ENCODE measurements around the gene NRIP3.
"Not testable (repeated sequence)": the region's sequence is repeated elsewhere in the genome, so short reads cannot be mapped to it uniquely, and the experiment has no call there.

The NRIP3 gene

DNA sequence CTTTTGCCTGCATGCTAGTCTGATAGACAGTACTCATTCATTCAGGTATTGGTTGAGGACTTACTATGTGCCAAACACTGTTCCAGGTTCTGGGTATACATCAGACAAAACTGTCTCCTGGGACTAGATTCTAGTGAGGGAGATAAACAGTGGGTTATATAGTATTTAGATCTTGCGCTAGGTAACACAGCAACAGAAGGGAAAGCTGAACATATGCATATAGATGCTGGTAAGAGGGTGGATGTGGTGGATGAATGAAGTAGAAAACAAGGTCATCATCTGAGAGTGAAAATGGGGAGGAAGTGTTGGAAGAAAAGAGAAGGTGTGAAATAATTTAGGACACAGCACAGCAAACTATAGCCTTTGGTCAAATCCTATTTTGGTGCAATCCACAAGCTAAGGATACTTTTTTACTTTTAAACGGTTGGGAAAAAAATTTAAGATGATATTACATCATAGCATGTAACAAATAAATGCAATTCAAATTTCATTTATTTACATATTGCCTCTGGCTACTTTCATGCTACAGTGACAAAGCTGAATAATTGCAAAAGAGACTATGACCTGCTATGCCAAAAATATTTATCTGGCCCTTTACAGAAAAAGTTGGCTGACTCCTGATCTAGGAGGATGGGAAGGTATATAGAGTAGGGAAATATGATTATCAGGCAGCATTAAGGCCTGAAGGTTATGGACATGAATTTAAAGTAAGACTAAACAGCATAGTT is 32.4 kb downstream of the NRIP3 start:
- DNase-seq (ENCODE audit: low spot score): no peak

DNA sequence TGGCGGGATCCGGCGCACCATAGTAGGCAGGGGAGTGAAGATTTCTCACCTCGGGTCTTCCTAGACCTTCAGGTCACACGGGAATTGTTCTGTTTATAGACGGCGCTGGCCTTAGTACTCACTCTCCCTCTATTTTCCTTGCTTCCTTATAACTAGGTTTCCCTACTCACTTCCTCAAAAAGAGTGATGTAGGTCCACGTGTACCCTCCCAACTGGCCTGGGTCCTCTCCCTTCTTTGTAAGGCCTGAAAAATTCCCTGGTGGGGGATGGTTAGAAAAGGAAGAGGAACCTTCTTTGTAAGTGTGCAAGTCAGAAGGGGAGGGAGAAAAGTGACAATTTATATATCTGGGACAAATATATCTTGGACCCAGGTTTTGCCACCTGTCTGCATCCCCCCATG is 36.6 kb downstream of the NRIP3 start:
- DNase-seq (ENCODE audit: low spot score): no peak

DNA sequence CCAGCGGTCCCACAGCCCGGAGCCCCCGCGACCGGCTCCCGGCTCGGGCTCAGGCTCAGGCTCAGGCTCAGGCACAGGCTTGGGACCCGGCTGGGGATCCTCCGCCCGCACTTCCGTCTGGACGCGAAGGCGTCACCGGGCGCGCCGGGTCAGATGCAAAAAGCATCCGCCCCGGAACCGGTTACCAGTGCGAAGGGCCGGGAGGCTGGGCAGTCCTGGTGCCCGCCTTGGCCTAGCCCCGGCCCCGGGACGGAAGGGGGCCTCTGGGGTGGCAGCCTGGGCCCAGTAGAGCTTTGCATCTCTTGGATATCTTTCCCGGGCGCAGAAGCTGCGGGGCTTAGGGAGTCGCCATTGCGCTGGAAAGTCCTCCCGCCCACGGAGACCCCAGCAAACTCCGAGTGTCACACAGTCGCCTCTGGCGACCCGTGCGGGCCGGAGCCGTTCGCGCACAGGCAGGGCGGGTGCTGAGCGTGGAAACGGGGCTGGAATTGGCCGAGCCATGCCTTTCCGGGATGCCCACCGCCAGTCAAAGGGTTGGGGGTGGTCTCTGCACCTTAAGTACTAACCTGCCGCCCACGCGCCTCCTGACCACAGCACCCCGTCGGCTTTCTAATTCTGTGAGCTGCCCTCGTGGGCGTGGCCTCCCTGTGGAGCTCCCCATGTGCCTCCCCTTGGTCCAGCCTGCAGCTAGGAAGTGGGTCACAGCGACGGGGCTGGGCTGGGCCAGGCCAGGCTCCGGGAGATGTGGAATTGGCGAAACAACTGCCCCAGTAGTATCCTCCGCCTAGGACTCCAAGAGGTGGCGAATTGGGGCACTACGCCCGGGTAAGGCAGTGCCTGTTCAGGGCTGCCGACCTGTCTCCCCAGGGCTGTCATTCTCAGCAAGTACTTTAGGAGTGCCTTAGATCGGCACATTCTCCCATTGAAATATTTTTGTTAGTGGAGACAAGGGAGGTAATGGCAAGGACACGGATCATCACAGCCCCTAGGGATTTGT is 39.2 kb downstream of the NRIP3 start, which contains the start of gene TMEM9B:
TMEM9B (minus strand) TSS at position 119 of the 997 bp plus-strand sequence. CDS start 129 bp downstream, outside the sequence.
- DNase-seq (ENCODE audit: low spot score): peak; percentile 88

DNA sequence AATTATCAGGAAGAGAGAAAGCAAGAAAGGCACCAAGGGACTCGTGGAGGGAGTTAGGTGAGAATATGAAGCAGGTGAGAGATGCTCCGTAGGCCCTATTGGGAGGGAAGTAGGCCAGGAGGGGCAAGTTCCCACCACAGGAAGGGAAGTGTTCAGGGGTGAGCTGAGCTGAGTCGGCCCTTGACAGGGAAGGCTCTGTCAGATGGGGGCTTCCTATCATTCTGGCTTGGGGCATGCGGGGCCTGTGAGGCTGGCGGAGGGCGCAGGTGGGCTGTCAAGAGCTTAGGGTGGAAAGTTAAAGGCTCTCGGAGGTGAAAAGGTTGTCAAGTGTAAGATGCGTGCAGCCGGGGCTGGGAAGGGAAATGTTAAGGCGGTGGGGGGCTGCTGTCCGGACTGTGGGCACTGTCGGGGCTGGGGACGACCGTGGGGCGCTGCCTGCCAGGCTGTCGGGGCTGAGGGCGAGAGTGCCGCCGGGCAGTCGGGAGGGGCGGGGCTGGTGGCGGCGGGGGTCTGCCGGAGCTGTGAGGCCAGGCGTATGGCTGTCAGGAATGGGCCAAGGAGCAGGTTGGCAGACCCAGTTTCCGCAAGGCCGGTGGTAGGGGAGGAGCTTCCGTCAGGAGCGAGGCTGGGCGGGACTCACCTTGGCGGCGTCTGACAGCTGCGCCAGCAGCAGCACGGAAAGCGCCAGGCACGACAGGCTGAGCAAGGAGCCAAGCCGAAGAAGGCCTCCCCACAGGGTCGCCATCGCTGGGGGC is 40.1 kb downstream of the NRIP3 start:
- peak; percentile 88 for DNase-seq (ENCODE audit: low spot score)

DNA sequence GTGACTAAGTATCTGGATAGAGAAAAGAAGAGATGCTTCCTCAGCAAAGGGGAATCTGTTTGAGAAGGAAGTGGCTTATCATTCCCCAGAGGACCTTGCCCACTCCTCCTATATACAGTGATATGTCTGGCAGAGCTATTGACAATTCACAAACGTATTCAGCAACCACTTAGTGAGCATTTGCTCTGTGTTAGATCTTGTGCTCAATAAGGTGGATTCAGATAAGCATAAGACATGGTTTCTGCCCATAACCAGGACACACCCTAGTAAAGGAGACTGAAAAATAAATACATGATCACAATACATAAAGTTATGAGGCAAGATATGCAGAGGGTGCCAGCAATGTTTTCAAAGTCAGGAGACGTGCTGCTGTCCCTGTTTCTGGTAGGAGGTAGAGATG is 41.0 kb downstream of the NRIP3 start:
- DNase-seq (ENCODE audit: low spot score): no peak

DNA sequence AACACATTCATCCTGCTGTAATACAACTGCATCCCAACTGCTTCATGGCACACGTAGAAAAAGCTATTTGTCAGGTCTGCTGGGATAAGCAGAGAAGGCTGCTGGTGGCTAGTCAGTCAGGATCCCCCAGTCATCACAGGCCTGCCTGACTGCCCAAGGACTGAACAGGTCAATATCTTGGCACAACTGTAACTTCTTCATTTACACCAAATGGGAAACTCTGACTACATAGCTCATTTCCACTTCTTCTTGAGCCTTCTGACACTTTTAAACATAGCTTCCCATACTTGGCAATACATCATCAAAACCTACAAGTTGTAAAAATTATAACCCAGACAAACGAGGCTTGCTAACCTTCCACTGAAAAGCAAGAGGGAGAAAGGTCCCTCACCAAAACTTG is 42.4 kb downstream of the NRIP3 start:
- no peak for DNase-seq (ENCODE audit: low spot score)

DNA sequence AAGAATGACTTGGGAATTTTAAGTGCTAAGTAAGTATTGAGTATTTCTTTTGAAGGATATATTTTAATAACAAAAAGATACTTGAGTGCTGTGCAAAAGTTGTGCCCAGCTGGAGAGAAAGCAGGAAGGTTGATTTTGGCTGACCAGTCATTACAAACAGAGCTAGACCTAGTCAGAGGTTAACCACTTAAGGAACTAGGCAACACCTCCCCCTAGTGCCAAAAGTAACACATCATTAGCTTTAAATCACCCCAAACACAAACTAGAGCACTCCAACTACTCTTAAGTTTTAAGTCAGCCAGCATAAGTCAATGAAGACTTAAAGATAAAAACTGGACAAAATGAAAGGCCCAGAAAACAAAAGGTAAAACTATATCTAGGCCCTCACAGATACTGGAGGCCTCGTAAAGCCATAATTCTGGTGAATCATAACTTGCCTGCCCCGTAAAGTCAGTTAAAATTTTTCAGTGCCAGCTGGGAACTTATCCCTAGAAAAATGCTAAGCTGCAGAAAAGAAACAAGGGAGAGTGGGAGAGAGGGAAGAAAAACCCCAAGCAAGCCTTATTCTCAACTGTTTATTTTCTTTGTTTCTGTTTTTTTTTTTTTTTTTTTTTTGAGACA is 44.1 kb downstream of the NRIP3 start:
- peak; percentile 80 for DNase-seq (ENCODE audit: low spot score)

DNA sequence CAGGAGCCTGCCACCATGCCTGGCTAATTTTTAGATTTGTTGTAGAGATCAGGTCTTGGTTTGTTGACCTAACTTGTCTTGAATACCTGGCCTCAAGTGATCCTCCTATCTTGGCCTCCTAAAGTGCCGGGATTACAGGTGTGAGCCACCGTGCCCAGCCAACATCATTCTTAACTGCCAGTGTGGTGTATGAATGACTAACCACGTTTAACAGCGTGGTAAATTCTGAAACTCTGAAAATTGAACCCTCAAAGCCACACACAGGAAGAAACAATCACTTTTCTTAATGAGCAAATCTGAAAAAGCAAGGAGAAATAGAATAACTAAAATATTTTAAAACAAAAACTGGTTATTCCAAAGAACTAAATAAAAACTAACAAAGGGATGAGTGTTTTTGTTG is 46.9 kb downstream of the NRIP3 start:
- DNase-seq (ENCODE audit: low spot score): no peak

DNA sequence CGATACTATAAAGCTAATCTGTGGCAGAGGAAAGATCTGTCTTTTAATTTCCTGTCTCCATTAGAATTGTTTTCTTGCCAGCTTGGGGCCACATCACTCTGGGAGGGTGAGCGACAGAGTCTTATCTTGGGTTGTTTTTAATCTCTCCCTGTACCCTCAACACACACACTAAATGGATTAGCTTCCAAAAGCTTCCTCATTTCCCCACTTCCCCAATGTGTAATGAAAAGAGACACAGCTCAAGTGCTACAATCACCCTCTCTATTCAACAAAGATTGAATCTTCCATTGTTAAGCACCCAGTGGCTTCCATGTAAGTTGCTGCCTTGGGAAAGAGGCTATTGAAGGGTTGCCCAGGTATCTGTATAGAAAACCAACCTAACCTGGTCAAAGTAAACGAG is 54.9 kb downstream of the NRIP3 start:
- DNase-seq (ENCODE audit: low spot score): no peak

DNA sequence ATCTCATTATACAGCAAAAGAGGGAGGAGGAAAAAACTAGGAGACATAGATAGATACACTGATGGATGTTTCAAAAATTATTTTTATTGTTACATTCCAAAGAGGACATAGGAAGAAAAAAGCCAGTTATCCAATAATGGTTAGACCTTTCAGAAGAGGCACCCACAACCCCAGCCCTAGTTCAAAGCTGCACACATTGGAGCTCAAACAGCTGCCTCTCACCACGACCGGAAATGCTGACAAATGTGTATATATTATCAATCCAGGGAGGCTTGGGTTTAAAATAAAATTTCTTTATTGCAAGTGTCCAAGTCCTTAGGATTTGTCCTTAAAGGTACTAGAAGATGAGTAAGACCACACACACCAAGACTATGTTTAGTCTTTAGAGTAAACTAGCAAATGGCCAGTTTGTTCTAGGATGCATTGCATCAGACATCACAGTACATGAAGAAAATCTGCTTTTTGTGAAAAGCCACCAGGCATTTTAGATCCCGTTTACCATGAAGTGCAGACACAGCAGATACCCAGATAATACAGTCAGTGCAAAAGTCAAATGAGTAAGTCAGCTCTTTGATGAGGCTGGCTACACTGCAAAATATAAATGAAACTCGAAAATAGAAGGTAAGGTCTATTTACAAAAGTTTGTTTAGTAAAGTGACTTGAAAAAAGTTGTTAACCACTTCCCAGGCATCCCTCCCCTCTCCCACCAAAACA is 56.4 kb downstream of the NRIP3 start:
- DNase-seq (ENCODE audit: low spot score): no peak

DNA sequence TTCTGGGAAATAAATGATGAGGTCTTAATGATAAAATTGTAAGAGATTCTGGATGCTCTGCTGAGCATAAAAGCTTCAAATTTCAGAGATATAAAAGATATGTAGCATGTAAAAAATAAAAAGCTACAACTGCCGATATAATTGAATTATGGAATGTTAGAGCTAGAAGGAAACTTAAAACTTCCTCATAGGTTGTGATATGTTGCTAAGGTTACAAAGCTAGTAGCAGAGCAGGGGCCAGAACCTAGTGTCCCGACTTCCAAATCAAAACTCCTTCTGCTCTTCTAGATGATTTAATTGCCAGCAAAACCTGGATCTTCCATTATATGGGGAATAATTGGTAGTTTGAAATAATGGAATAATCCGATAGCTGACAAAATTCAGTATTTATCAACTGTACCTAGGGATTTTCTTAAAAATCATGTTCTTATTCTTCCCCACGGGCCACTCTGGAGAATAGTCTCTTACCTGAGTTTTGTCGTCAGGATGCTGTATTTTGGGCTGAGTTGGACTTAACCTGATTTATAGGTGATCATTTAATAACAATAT is 61.2 kb downstream of the NRIP3 start, which contains the start of gene ASCL3:
ASCL3 (minus strand) TSS at position 499 of the 549 bp plus-strand sequence. CDS start 4,855 bp downstream, outside the sequence.
- DNase-seq (ENCODE audit: low spot score): no peak

DNA sequence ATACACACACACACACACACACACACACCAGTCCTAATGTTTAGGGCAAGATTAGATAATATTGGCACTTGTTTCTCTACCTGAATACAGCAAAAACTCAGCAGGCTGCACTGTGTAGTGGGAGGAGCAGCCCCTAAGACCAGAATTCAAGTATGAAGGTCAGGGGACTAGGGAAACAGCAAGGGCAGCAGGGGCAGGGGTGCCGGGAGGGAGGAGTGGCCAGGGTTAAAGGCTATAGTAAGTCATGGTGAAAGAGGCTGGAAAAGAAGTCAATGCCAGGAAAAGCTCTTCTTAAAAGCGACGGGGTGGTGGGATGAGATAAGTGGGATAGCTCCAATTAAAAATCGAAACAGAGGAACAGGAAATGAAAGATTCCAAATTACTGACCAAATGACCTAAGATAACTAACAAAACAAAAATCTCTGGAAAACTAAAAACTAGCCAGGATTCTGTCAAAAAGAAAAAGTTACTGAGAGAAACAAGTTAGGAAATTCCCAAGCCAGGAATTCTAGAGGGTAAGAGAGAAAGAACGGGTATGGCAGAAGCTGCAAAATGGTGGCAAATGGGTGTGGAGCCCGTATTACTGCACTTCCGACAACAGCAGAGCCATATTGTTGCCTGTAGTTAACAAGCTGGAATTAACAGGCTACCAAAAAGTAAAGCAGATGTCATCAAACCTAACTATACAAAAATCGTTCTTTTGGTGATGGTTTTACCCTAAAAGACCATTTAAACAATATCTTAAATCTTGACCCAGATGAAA is 62.3 kb downstream of the NRIP3 start:
- no peak for DNase-seq (ENCODE audit: low spot score)

DNA sequence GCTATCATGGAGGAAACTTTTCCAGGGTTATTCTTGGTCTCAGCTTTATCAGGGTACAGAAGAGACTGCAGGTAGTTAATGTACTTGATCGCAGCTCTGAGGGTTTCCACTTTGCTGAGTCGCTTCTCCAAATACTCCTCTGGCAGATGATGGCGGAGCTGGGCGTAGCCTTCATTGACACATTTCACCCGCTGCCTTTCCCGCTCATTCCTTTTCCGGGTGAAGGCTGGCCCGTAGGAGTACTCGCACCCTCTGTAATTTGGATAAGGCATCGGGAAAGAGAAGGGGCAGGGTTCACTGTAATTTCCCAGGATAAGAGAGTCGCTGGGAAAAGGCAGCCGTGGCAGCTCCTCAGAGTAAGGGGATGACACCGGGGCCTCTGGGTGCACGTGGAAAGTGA is 66.1 kb downstream of the NRIP3 start:
- DNase-seq (ENCODE audit: low spot score): no peak

DNA sequence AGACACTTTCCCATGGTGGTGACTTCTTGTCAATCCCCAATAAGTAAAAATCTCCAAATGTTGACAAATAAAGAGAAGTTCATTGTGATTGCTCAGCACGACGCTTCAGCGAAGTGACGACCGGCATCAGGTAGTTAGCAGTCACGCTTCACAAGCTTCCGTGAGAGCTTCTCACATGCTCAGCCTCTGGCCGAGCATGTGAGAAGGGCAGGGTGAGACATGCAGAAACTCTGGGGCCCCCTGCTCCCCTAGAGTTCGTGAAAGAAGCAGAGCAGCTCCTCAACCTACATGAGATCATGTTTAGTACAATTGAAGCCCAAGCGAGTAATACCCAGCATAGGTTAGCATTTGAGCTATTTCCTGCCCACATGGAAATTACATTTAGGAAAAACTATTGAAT is 66.6 kb downstream of the NRIP3 start:
- DNase-seq (ENCODE audit: low spot score): no peak

DNA sequence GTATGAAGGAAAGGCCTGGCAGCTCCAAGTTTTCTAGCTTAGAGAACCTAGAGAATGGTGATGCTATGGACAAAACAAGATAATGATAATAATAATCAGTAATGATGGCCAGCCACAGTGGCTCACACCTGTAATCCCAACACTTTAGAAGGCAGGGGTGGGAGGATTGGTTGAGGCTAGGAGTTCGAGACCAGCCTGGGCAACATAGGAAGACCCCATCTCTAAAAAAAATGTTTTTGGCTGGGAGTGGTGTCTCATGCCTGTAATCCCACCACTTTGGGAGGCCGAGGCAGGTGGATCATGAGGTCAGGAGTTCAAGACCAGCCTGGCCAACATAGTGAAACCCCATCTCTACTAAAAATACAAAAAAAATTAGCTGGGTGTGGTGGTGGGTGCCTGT is 68.0 kb downstream of the NRIP3 start:
- not testable (repeated sequence) for DNase-seq (ENCODE audit: low spot score)

DNA sequence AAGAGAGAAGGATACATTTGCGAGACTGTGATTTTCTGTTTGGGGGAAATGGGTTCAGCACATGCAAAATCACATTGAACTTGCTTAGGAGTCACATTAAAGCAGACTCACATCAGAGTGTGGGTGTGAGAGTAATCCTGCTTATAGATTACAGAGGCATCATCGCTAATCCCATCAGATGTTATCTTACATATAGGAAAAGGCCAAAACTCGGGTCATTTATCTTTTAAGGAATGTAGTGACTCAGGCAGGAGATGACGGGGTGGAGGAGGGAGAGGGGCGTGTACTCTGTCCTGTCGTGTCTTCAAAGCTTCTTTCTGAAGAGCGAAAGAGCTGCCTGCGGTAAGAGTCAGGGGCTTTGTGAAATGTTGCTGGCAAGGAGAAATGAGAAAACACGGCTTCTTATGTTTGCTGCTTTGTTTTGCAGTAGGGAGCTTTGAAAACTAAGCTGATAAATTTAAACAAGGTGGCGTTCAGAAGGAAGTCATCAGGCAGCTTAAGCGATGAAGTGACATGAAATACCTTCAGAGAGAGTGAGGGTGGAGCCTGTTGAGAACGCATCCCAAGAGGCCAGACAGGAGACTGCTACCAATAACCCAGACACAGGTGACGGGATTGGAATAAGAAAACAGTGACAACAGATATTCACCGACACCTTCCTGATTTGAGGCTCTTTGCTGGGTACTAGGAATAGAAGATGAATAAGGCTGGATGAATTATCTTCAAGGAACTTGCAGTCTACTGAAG is 68.9 kb downstream of the NRIP3 start:
- no peak for DNase-seq (ENCODE audit: low spot score)

DNA sequence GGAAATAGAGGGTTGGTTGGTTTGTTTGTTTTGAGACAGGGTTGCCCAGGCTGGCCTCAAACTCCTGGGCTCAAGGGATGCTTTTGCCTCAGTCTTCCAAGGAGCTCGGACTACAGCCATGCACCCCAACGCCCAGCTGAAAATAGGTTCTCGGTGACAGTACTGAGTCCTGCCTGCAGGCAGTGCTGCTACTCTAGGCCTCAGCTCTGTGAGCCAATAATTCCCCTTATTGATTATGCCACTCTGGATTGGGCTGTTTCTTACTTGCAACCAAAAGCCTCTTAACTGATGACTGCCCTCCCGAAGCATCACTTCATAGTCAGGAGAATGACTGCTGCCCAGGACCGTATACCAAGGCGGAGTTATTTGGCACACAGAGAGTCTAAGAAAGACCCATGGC is 69.9 kb downstream of the NRIP3 start:
- no peak for DNase-seq (ENCODE audit: low spot score)

DNA sequence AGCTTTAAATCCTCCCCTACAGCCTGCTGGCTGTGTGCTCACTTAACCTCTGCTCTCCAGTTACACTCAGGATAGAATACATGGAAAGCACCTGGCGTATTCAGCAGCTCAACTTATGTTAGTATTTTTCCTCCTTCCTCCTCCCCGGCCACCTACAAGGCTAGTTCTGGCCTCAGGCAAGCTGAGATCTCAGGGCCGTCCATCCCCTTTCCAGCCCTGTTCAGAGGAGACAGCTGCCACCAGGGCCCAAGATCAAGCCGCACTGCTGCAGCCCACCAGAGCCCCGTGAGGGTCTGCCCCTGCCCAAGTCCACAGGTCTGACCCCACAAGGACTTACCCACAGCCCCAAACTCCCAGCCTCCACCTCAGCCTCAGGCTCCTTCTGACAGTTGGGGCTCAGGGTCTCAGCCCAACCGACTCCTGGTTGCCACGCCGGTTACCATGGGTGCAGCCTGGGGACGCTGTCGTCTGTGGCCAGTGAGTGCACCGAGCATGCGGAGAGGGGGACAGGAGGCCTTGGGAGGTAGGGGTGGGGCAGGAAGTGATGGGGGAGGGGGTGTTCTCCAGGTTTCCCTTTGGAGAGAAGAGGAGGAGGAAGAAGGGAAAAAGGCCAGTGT is 71.1 kb downstream of the NRIP3 start, which contains the start of gene C11orf16:
C11orf16 (minus strand) TSS at position 384 of the 617 bp plus-strand sequence. CDS start 639 bp downstream, outside the sequence.
- peak; percentile 33 for DNase-seq (ENCODE audit: low spot score)

All from iPS-NIHi11 (cell line).